HCT116 (cell line): ENCODE data around the gene RAPGEF2. TPM values are rescaled to one million over a fixed set of nuclear protein-coding genes. Genes with fewer than 3 reads are reported as not detected.
"Not testable (repeated sequence)": the region's sequence is repeated elsewhere in the genome, so short reads cannot be mapped to it uniquely, and the experiment has no call there.

Source experiments
- ATAC-seq: fragments of 200-7000 bp; cut with Tn5 transposase; 2 replicates; pipeline ENCODE4 v1.9.1; 2020; ENCODE audit warnings: mild to moderate bottlenecking, moderate library complexity
- BruUV-seq: library from RNA; stranded (reverse); fragments of 400-500 nt; replicated peaks from 2 replicates; lab custom pipeline; 2021; lab: Mats Ljungman, UMichigan
- CTCF ChIA-PET: fragments of 300-600 bp; sonication (Branson Sonifier 250); formaldehyde crosslinking; loops from one replicate; lab custom pipeline; 2021; ENCODE audit warnings: antibody characterized with exemption; lab: Charles Lee
- POLR2A ChIA-PET: fragments of 300-600, 350-600 bp; sonication (Branson Sonifier 250); formaldehyde crosslinking; loops from one replicate; lab custom pipeline; 2021; ENCODE audit warnings: antibody characterized with exemption; lab: Charles Lee
- RAD21 ChIA-PET, 2 experiments: fragments of 300-600 bp; sonication (Branson Sonifier 250); formaldehyde crosslinking; loops; one replicate each; lab custom pipeline; 2023; ENCODE audit warnings: low total read pairs in 2 of 2; ENCODE audit not compliant: uncharacterized antibody in 2 of 2, unreplicated experiment in 2 of 2, low non-redundant PET in 1 of 2; lab: Charles Lee
- DNase-seq: peaks from one replicate; pipeline ENCODE4 v3.0.0-alpha.2; 2010; ENCODE audit warnings: low read depth, low spot score
- H2AFZ ChIP-seq: fragments of 200-600 bp; shearing (Covaris generic), sonication (generic); 2 replicates; pipeline ENCODE4 v1.6.1; 2017; ENCODE audit warnings: low read depth, mixed run types, mixed read lengths, antibody characterized with exemption, low read length; ENCODE audit not compliant: poor library complexity, severe bottlenecking
- H3K27ac ChIP-seq: 2 replicates; pipeline ENCODE4 v1.5.1; 2012; ENCODE audit warnings: low read depth, low read length
- H3K27me3 ChIP-seq: fragments of 200-600 bp; sonication (generic); 2 replicates; pipeline ENCODE4 v1.6.1; 2016; ENCODE audit warnings: mixed run types, low read length, mixed read lengths; ENCODE audit not compliant: insufficient read depth
- H3K36me3 ChIP-seq, 2 experiments: fragments of 200-500 bp in 1 of 2; fragments of 200-600 bp in 1 of 2; sonication (Bioruptor generic) in 1 of 2; sonication (generic) in 1 of 2; 2 replicates each; pipeline versions ENCODE4 v1.5.1 to v1.6.1; 2014 to 2016; ENCODE audit warnings: low read length in 2 of 2, inconsistent platforms in 1 of 2, mixed read lengths in 1 of 2, mixed run types in 1 of 2; ENCODE audit not compliant: insufficient read depth in 2 of 2, control insufficient read depth in 1 of 2
- H3K4me1 ChIP-seq, 2 experiments: fragments of 200-600 bp in 1 of 2; sonication (generic) in 1 of 2; 2 replicates each; pipeline versions ENCODE4 v1.5.1 to v1.6.1; 2012 to 2017; ENCODE audit warnings: low read length in 2 of 2, inconsistent platforms in 1 of 2, mild to moderate bottlenecking in 1 of 2, mixed read lengths in 1 of 2, mixed run types in 1 of 2, moderate library complexity in 1 of 2; ENCODE audit not compliant: insufficient read depth in 2 of 2, control insufficient read depth in 1 of 2
- H3K4me2 ChIP-seq: fragments of 200-600 bp; sonication (generic); 2 replicates; pipeline ENCODE4 v1.6.1; 2017; ENCODE audit warnings: mixed run types, low read length, mixed read lengths
- H3K4me3 ChIP-seq, 2 experiments: fragments of 200-600 bp in 1 of 2; sonication (generic) in 1 of 2; replicated peaks in 1 of 2; 2 replicates each; pipeline ENCODE4 v1.5.1; 2011 to 2016; ENCODE audit warnings: low read length in 2 of 2, control low read depth in 1 of 2, low read depth in 1 of 2, mild to moderate bottlenecking in 1 of 2, mixed read lengths in 1 of 2, mixed run types in 1 of 2
- H3K79me2 ChIP-seq: fragments of 200-600 bp; sonication (generic); 2 replicates; pipeline ENCODE4 v1.6.1; 2017; ENCODE audit warnings: mild to moderate bottlenecking, mixed run types, low read length, moderate library complexity, mixed read lengths; ENCODE audit not compliant: insufficient read depth
- H3K9ac ChIP-seq: fragments of 200-600 bp; sonication (generic); 2 replicates; pipeline ENCODE4 v1.6.1; 2016; ENCODE audit warnings: low read length, mixed read lengths
- H3K9me2 ChIP-seq: fragments of 200-600 bp; sonication (generic), shearing (Covaris generic); 2 replicates; pipeline ENCODE4 v1.6.1; 2017; ENCODE audit warnings: mixed run types, mild to moderate bottlenecking, moderate library complexity; ENCODE audit not compliant: insufficient read depth
- H3K9me3 ChIP-seq, 2 experiments: fragments of 200-500 bp in 1 of 2; fragments of 200-600 bp in 1 of 2; sonication (Bioruptor generic) in 1 of 2; sonication (generic) in 1 of 2; 2 replicates each; pipeline ENCODE4 v1.6.1; 2014 to 2017; ENCODE audit warnings: low read length in 2 of 2, mixed read lengths in 2 of 2, inconsistent platforms in 1 of 2, low read depth in 1 of 2, mild to moderate bottlenecking in 1 of 2, mixed run types in 1 of 2, moderate library complexity in 1 of 2; ENCODE audit not compliant: control insufficient read depth in 1 of 2, insufficient read depth in 1 of 2
- H4K20me1 ChIP-seq: fragments of 200-600 bp; sonication (generic), shearing (Covaris generic); 2 replicates; pipeline ENCODE4 v1.6.1; 2017; ENCODE audit warnings: mixed run types, mild to moderate bottlenecking, moderate library complexity; ENCODE audit not compliant: insufficient read depth
- CBX3 ChIP-seq: IDR thresholded peaks from 2 replicates; pipeline ENCODE4 v1.6.1; 2012; ENCODE audit warnings: low read depth
- EGR1 ChIP-seq: IDR thresholded peaks from 2 replicates; pipeline ENCODE4 v1.6.1; 2012; ENCODE audit warnings: low read depth
- TCF7L2 ChIP-seq: IDR thresholded peaks from 2 replicates; pipeline ENCODE4 v1.7.0; 2011; ENCODE audit warnings: borderline replicate concordance, inconsistent platforms; ENCODE audit not compliant: insufficient read depth, insufficient read length; ENCODE audit errors: extremely low read depth
- intact Hi-C: fragments of 100-400 bp; cut with micrococcal nuclease; formaldehyde crosslinking; loops from 2 replicates; pipeline ENCODE4 v1.10.0; 2022
- total RNA-seq: library from RNA; stranded (reverse); gene quantifications from one replicate; pipeline ENCODE4 v1.2.1, GENCODE V29; 2021; ENCODE audit not compliant: unreplicated experiment

Gene RAPGEF2
- total RNA-seq, 1 experiment from 2014 or later = 21.2 TPM

DNA sequence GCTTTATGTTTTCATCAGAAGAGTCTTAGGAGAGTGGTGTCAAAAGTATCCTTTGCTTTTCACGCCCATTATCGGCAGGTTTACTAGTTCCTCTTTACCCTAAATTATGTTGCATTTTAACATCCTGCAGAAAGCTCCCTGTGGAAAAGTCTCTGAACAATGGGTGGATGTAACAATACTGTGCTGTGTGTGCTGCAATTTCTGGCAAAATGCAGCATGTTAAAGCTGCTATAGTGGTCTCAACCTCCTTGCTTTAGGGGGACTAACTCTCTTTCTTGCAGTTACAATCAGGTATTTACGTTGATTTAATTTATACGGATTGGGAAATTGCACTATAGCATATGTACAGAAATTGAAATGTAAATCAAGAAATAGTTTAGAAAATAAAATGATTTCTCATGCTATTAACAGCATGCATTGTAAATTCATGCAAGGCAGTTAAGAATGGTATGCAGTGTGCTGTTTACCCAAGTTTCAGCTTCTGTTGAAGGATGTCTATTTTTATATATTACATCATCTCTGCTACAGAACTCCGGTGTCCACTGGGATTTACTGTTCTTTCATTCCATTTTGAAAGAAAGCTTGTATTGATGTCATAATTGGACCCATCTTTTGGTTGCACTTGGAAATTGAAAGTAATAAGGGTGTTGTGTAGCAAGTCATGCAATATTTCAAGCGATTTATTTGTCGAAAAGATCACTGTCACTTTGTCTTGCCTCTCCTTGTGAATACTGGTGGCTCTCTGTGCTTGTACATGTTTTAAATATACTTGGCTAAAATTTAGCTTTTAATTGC is 145.7 kb downstream of the RAPGEF2 start (continued):
- no peak for TF ChIP-seq TCF7L2
- TF ChIP-seq EGR1 = no peak

DNA sequence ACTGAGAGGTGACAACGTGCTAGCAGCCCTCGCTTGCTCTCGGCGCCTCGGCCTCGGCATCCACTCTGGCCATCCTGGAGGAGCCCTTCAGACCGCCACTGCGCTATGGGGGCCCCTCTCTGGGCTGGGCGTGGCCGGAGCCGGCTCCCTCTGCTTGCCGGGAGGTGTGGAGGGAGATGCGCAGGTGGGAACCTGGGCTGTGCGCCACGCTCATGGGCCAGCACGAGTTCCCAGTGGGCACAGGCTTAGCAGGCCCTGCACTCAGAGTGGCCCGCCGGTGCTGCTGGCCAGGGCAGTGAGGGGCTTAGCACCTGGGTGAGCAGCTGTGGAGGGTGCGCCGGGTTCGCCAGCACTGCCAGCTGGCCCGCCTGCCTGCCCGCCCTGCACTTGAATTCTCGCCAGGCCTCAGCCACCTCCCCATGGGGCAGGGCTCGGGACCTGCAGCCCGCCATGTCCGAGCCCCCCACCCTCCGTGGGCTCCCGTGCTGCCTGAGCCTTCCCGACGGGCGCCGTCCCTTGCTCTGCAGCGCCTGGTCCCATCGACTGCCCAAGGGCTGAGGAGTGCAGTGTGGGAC is 148.0 kb downstream of the RAPGEF2 start:
- Histone ChIP-seq H3K9me2 (no peaks in the 10 kb centered on the region), H3K9ac (no peak overlapping the region), H3K36me3 (no peaks in the 10 kb centered on the region), H3K27me3 (no peaks in the 10 kb centered on the region), H2AFZ (no peak overlapping the region), H3K9me3 (0 out of 4 replicates have a peak, but pooled peaks cover 0 to 3% of the 10 kb centered on the region in 2 experiments), H3K79me2 (no peaks in the 10 kb centered on the region), H3K4me2 (no peak overlapping the region), H3K27ac (no peak overlapping the region), H3K4me3 (no peak overlapping the region), H4K20me1 (no peaks in the 10 kb centered on the region), H3K4me1 (no peaks in the 10 kb centered on the region)
- ChIA-PET RAD21 (no interaction called here), CTCF (no interaction called here), POLR2A (no interaction called here)
- intact Hi-C loops = no loop called here
- no TSS peak for BruUV-seq
- ATAC-seq (no peak), DNase-seq (no peak)
- TF ChIP-seq EGR1 (no peak), CBX3 (no peak)

DNA sequence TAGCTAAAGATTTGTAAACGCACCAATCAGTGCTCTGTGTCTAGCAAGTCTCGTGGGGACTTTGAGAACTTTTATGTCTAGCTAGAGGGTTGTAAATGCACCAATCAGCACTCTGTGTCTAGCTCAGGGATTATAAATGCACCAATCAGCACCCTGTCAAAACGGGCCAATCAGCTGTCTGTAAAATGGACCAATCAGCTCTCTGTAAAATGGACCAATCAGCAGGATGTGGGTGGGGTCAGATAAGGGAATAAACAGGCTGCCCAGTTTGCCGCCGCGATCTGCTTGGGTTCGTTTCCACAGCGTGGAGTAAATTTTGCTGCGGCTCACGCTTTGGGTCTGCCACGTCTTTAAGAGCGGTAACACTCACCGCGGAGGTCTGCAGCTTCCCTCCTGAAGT is 148.7 kb downstream of the RAPGEF2 start:
- BruUV-seq, H3K36me3 ChIP-seq, H3K4me1 ChIP-seq, POLR2A ChIA-PET, H3K4me2 ChIP-seq, H3K9ac ChIP-seq, CTCF ChIA-PET, H3K27me3 ChIP-seq, H2AFZ ChIP-seq, H3K9me2 ChIP-seq, H3K27ac ChIP-seq, ATAC-seq, H3K79me2 ChIP-seq, RAD21 ChIA-PET, H4K20me1 ChIP-seq, intact Hi-C loops, H3K4me3 ChIP-seq, H3K9me3 ChIP-seq, DNase-seq: not testable (repeated sequence)
